ENCODE results near the gene NUDT1. TPM values are rescaled to one million over a fixed set of nuclear protein-coding genes. Genes with fewer than 3 reads are reported as not detected.

The NUDT1 gene
- total RNA-seq, 2 donors from 2014 or later: 56.0 to 84.7 TPM

GRCh38 chr7:2299131-2299829, 57.3 kb downstream of the NUDT1 start:
- Mint-ChIP-seq H3K4me3 (no peak overlapping the region), H3K36me3 (ENCODE audit: low read depth) (peaks cover 11% of the 10 kb centered on the region), H3K9me3 (peaks cover 28% of the 10 kb centered on the region), H3K27ac (peak overlapping the region; percentile 74), H3K27me3 (ENCODE audit: insufficient read depth) (no peaks in the 10 kb centered on the region), H3K4me1 (peaks cover 10% of the 10 kb centered on the region)
- no peaks in the 10 kb centered on the region for H3K4me1 ChIP-seq (ENCODE audit: control insufficient read depth, insufficient read depth, low read length)
- 90 to 95% methylated on average over 8 to 18 of the region's 18 CpGs for WGBS, 2 experiments (ENCODE audit: insufficient coverage in 1 of 2, insufficient read length in 1 of 2)
- peaks cover 4% of the 10 kb centered on the region for H3K9me3 ChIP-seq (ENCODE audit: control insufficient read depth, low read length)
- no peak overlapping the region for H3K4me3 ChIP-seq (ENCODE audit: low read length)
- no peak for DNase-seq
- no peak overlapping the region for H3K9ac ChIP-seq (ENCODE audit: extremely low read depth, low read length, poor library complexity, severe bottlenecking)
- no peak for TF ChIP-seq CTCF (conservative IDR thresholded peaks at IDR 0.05)
- no peaks in the 10 kb centered on the region for H3K27me3 ChIP-seq (ENCODE audit: control insufficient read depth, insufficient read depth, low read length, poor library complexity, severe bottlenecking)
- no peak overlapping the region for H3K27ac ChIP-seq (ENCODE audit: low read depth, low read length)
- H3K36me3 ChIP-seq (ENCODE audit: control insufficient read depth, insufficient read depth, low read length): no peaks in the 10 kb centered on the region

- no peak for DNase-seq
- Histone ChIP-seq H3K9ac (ENCODE audit: extremely low read depth, low read length, poor library complexity, severe bottlenecking) (no peak overlapping the region), H3K36me3 (ENCODE audit: control insufficient read depth, insufficient read depth, low read length) (no peaks in the 10 kb centered on the region), H3K9me3 (ENCODE audit: control insufficient read depth, low read length) (peaks cover 10% of the 10 kb centered on the region), H3K27me3 (ENCODE audit: control insufficient read depth, insufficient read depth, low read length, poor library complexity, severe bottlenecking) (no peaks in the 10 kb centered on the region), H3K4me1 (ENCODE audit: control insufficient read depth, insufficient read depth, low read length) (no peaks in the 10 kb centered on the region), H3K4me3 (ENCODE audit: low read length) (no peak overlapping the region), H3K27ac (ENCODE audit: low read depth, low read length) (no peak overlapping the region)
- Mint-ChIP-seq H3K27ac (peak overlapping the region; percentile 74), H3K36me3 (ENCODE audit: low read depth) (peaks cover 17% of the 10 kb centered on the region), H3K27me3 (ENCODE audit: insufficient read depth) (no peaks in the 10 kb centered on the region), H3K4me3 (no peak overlapping the region), H3K9me3 (peaks cover 34% of the 10 kb centered on the region), H3K4me1 (peaks cover 10% of the 10 kb centered on the region)
- 83 to 95% methylated on average over 7 to 9 of the region's 9 CpGs for WGBS, 2 experiments (ENCODE audit: insufficient coverage in 1 of 2, insufficient read length in 1 of 2)
- TF ChIP-seq CTCF (conservative IDR thresholded peaks at IDR 0.05): no peak
Measured at GRCh38 chr7:2299870-2300512, 58.0 kb downstream of the NUDT1 start.

Small RNAs within 50 kb of the gene (microRNA-seq; reads per million reads assigned to microRNA genes)
- not detected for gene MIR6836 (ENCODE audit: borderline microRNAs expressed)

Other genes with a start within 250 kb of the NUDT1 start
- 10 to 100 TPM; 59.1 to 61.4 TPM for gene MAD1L1, start 9.3 kb upstream of the NUDT1 start, total RNA-seq
- 10 to 100 TPM; 38.9 TPM for gene MRM2, start within 50 bp of the NUDT1 start, total RNA-seq
- gene SNX8, start 72.2 kb downstream of the NUDT1 start, total RNA-seq: 10 to 100 TPM; 53.0 to 53.2 TPM
- 100 to 1,000 TPM; 172 to 220 TPM for gene EIF3B, start 112.6 kb downstream of the NUDT1 start, total RNA-seq
- 10 to 100 TPM; 14.5 to 18.5 TPM for gene CHST12, start 161.4 kb downstream of the NUDT1 start, total RNA-seq
- gene GRIFIN, start 234.2 kb downstream of the NUDT1 start, total RNA-seq: not detected

Data from endodermal cell (in vitro differentiated cells).